K562 (cell line): ENCODE data around the gene NLK. TPM values are rescaled to one million over a fixed set of nuclear protein-coding genes. Genes with fewer than 3 reads are reported as not detected.

Experiments
- BRD4 ChIP-seq: fragments of 200-600 bp; sonication (generic); IDR thresholded peaks from 2 replicates; pipeline ENCODE4 v1.6.1; 2017; ENCODE audit warnings: inconsistent platforms
- ETV5 ChIP-seq: sonication (generic); formaldehyde crosslinking; IDR thresholded peaks from 2 replicates; pipeline ENCODE4 v1.4.0; 2020; ENCODE audit warnings: low read depth, mild to moderate bottlenecking, missing genetic modification reagents
- HLTF ChIP-seq: fragments of 450-650 bp; IDR thresholded peaks from 2 replicates; pipeline ENCODE4 v1.6.1; 2016
- MBD1 ChIP-seq: fragments of 250-450 bp; sonication (Bioruptor Pico); IDR thresholded peaks from 2 replicates; pipeline ENCODE4 v1.8.0; 2022; ENCODE audit warnings: inconsistent platforms
- MECOM ChIP-seq: fragments of 250-450 bp; sonication (Bioruptor Pico); IDR thresholded peaks from 2 replicates; pipeline ENCODE4 v1.8.0; 2022; ENCODE audit warnings: inconsistent platforms
- NUFIP1 ChIP-seq: fragments of 450-650 bp; IDR thresholded peaks from 2 replicates; pipeline ENCODE4 v1.6.1; 2018; ENCODE audit not compliant: partially characterized antibody
- RB1 ChIP-seq: fragments of 450-650 bp; IDR thresholded peaks from 2 replicates; pipeline ENCODE4 v1.6.1; 2017; ENCODE audit warnings: low read depth, mild to moderate bottlenecking
- SAFB2 ChIP-seq: fragments of 200-400 bp; formaldehyde crosslinking; IDR thresholded peaks from 2 replicates; pipeline ENCODE4 v1.6.1; 2018; ENCODE audit warnings: borderline replicate concordance, low read length, low read depth, moderate library complexity; ENCODE audit not compliant: severe bottlenecking
- SOX6 ChIP-seq: fragments of 450-650 bp; IDR thresholded peaks from 2 replicates; pipeline ENCODE4 v1.6.1; 2014; ENCODE audit warnings: mild to moderate bottlenecking
- SPI1 ChIP-seq: IDR thresholded peaks from 2 replicates; pipeline ENCODE4 v1.6.1; 2011; ENCODE audit warnings: low read depth, low read length, control low read depth, borderline replicate concordance
- TGIF2 ChIP-seq: sonication (generic); formaldehyde crosslinking; IDR thresholded peaks from 2 replicates; pipeline ENCODE4 v1.8.1; 2022; ENCODE audit warnings: mild to moderate bottlenecking, missing genetic modification reagents, moderate library complexity
- THRA ChIP-seq: fragments of 450-650 bp; IDR thresholded peaks from 2 replicates; pipeline ENCODE4 v1.6.1; 2017; ENCODE audit warnings: mild to moderate bottlenecking, moderate library complexity
- U2AF2 ChIP-seq: fragments of 200-400 bp; formaldehyde crosslinking; optimal IDR thresholded peaks from 2 replicates; pipeline ENCODE3; 2017; ENCODE audit warnings: low read depth, mild to moderate bottlenecking, low read length
- ZBTB1 ChIP-seq: sonication (generic); formaldehyde crosslinking; IDR thresholded peaks from 2 replicates; pipeline ENCODE4 v1.8.1; 2023; ENCODE audit warnings: missing genetic modification reagents, low read depth, mild to moderate bottlenecking, borderline replicate concordance
- ZNF318 ChIP-seq, 2 experiments: fragments of 450-650 bp; IDR thresholded peaks; 2 replicates each; pipeline ENCODE4 v1.6.1; 2016; ENCODE audit warnings: mild to moderate bottlenecking in 2 of 2, borderline replicate concordance in 1 of 2, low read depth in 1 of 2, moderate library complexity in 1 of 2
- ZNF507 ChIP-seq: conservative IDR thresholded peaks from 2 replicates; pipeline ENCODE4 v1.6.1; 2017; ENCODE audit warnings: missing genetic modification characterization, missing compliant biosample characterization
- ZNF584 ChIP-seq: fragments of 200-800 bp; sonication (Bioruptor generic); IDR thresholded peaks from 2 replicates; pipeline ENCODE4 v1.6.1; 2016; ENCODE audit warnings: low read depth, mild to moderate bottlenecking, missing genetic modification characterization, missing compliant biosample characterization
- ZNF707 ChIP-seq: fragments of 250-450 bp; sonication (Bioruptor Pico); conservative IDR thresholded peaks from 2 replicates; pipeline ENCODE4 v1.8.0; 2022; ENCODE audit warnings: inconsistent platforms, mild to moderate bottlenecking, moderate library complexity
- polyA plus RNA-seq, 8 experiments: library from polyadenylated mRNA; depleted of rRNA in 4 of 8; stranded (reverse) in 5 of 8; unstranded in 3 of 8; fragments of >200 nt; fragmentation: Nextera tagmentation in 2 of 8; fragmentation: Illumina TruSeq in 1 of 8; extraction: Ambion mirVana in 2 of 8; extraction: Trizol in 1 of 8; gene quantifications; 2 replicates each; pipeline versions ENCODE4 v1.2.1 to v1.2.3, GENCODE V29; 2011 to 2014; ENCODE audit warnings: inconsistent platforms in 1 of 8, missing spikeins in 1 of 8
- total RNA-seq, 7 experiments: library from RNA; depleted of rRNA in 6 of 7; stranded (reverse); fragments of >200 nt in 6 of 7; fragmentation: Illumina TruSeq in 2 of 7; extraction: Trizol in 2 of 7; gene quantifications; 2 replicates each; pipeline versions ENCODE4 v1.2.1 to v1.2.3, GENCODE V29; 2011 to 2021; ENCODE audit warnings: low replicate concordance in 1 of 7

The NLK gene
- total and polyA plus RNA-seq, 9 of the 15 experiments (the other 6 are each of a cell fraction or from before 2014, with no cell fraction given), result 10.9 to 59.6 (median 26.7) TPM

- TF ChIP-seq ZNF318 (IDR thresholded peaks at IDR 0.05; ENCODE audit: borderline replicate concordance in 1 of 2, low read depth in 1 of 2), result no peak
- no peak for TF ChIP-seq U2AF2
- no peak for TF ChIP-seq TGIF2
- no peak for TF ChIP-seq ZNF584 (CRISPR knock-in tag)
- no peak for TF ChIP-seq ZBTB1 (CRISPR knock-in tag)
- no peak for TF ChIP-seq ETV5 (CRISPR knock-in tag)
- TF ChIP-seq NUFIP1, result no peak
- no peak for TF ChIP-seq ZNF507 (tag)
- TF ChIP-seq SAFB2, result no peak
- TF ChIP-seq MECOM, result no peak
- TF ChIP-seq SOX6, result no peak
- TF ChIP-seq THRA, result no peak
- no peak for TF ChIP-seq MBD1 (CRISPR knock-in tag)
- TF ChIP-seq BRD4, result no peak
- TF ChIP-seq HLTF, result no peak
- no peak for TF ChIP-seq RB1
- TF ChIP-seq ZNF707 (CRISPR knock-in tag), result no peak
- no peak for TF ChIP-seq SPI1
Measured at GRCh38 chr17:28228986-28229729, 186.7 kb downstream of the NLK start (continued).
